H1 (cell line): Measurements from ENCODE around the gene ARHGAP27. TPM values are rescaled to one million over a fixed set of nuclear protein-coding genes. Genes with fewer than 3 reads are reported as not detected.
"Not testable (repeated sequence)": the region's sequence is repeated elsewhere in the genome, so short reads cannot be mapped to it uniquely, and the experiment has no call there.

ENCODE experiments used
- CTCF ChIA-PET: fragments of 300-600 bp; sonication (Branson Sonifier 250); formaldehyde crosslinking; loops from one replicate; lab custom pipeline; 2021; ENCODE audit not compliant: partially characterized antibody; lab: Charles Lee
- POLR2A ChIA-PET: fragments of 300-600 bp; sonication (Branson Sonifier 250); formaldehyde crosslinking; loops from one replicate; lab custom pipeline; 2021; ENCODE audit warnings: inconsistent platforms; ENCODE audit not compliant: partially characterized antibody; lab: Charles Lee
- DNase-seq, 2 experiments: peaks; one replicate each; pipeline versions ENCODE4 v3.0.0 to v3.0.0-alpha.2; 2010 to 2022; ENCODE audit warnings: low spot score in 2 of 2, low read depth in 1 of 2, mixed read lengths in 1 of 2
- FAIRE-seq: peaks from 2 replicates; lab custom pipeline; 2011; peaks lifted over from hg19 to GRCh38; lab: Jason Lieb, UNC
- H2AFZ ChIP-seq: 2 replicates; pipeline ENCODE4 v1.8.1; 2012; ENCODE audit warnings: low read length, inconsistent platforms
- H2AK5ac ChIP-seq: 2 replicates; pipeline ENCODE4 v1.6.1; 2013; ENCODE audit warnings: low read depth, low read length
- H2BK120ac ChIP-seq: replicated peaks from 2 replicates; pipeline ENCODE3; 2013; ENCODE audit warnings: low read depth, low read length, inconsistent platforms
- H2BK12ac ChIP-seq: 2 replicates; pipeline ENCODE4 v1.6.1; 2013; ENCODE audit warnings: low read depth, low read length
- H2BK15ac ChIP-seq: 2 replicates; pipeline ENCODE4 v1.6.1; 2013; ENCODE audit warnings: low read length
- H2BK20ac ChIP-seq: 2 replicates; pipeline ENCODE4 v1.6.1; 2013; ENCODE audit warnings: low read length
- H2BK5ac ChIP-seq: 2 replicates; pipeline ENCODE4 v1.6.1; 2013; ENCODE audit warnings: low read depth, low read length
- H3K14ac ChIP-seq: 2 replicates; pipeline ENCODE4 v1.6.1; 2013; ENCODE audit warnings: inconsistent platforms; ENCODE audit not compliant: insufficient read length
- H3K18ac ChIP-seq: 2 replicates; pipeline ENCODE4 v1.6.1; 2013; ENCODE audit warnings: low read length; ENCODE audit errors: extremely low read depth
- H3K23ac ChIP-seq: 2 replicates; pipeline ENCODE4 v1.6.1; 2013; ENCODE audit warnings: inconsistent platforms; ENCODE audit not compliant: insufficient read length
- H3K23me2 ChIP-seq: 2 replicates; pipeline ENCODE4 v1.6.1; 2013; ENCODE audit warnings: low read depth, low read length
- H3K27ac ChIP-seq: 2 replicates; pipeline ENCODE4 v1.6.1; 2011; ENCODE audit warnings: low read depth, low read length, inconsistent platforms
- H3K27me3 ChIP-seq, 4 experiments: replicated peaks in 1 of 4; 1 replicate in 1 of 4; 2 replicates in 3 of 4; pipeline versions ENCODE4 v1.6.1 to v1.8.1; 2011 to 2013; ENCODE audit warnings: low read length in 3 of 4, mild to moderate bottlenecking in 3 of 4, inconsistent platforms in 2 of 4, mixed read lengths in 2 of 4, moderate library complexity in 1 of 4; ENCODE audit not compliant: control insufficient read depth in 3 of 4, insufficient read depth in 3 of 4; ENCODE audit errors: extremely low read depth in 1 of 4
- H3K36me3 ChIP-seq, 4 experiments: 2 replicates each; pipeline versions ENCODE4 v1.6.1 to v1.8.1; 2011 to 2013; ENCODE audit warnings: mild to moderate bottlenecking in 4 of 4, low read length in 3 of 4, moderate library complexity in 2 of 4, control low read depth in 1 of 4, inconsistent platforms in 1 of 4; ENCODE audit not compliant: insufficient read depth in 4 of 4, control insufficient read depth in 2 of 4
- H3K4ac ChIP-seq: replicated peaks from 2 replicates; pipeline ENCODE3; 2013; ENCODE audit warnings: low read length, low read depth, mixed read lengths, inconsistent platforms; ENCODE audit not compliant: insufficient read length
- H3K4me1 ChIP-seq, 4 experiments: replicated peaks in 1 of 4; 1 replicate in 1 of 4; 2 replicates in 3 of 4; pipeline versions ENCODE4 v1.6.1 to v1.8.1; 2011 to 2013; ENCODE audit warnings: low read length in 3 of 4, inconsistent platforms in 2 of 4, mixed read lengths in 1 of 4; ENCODE audit not compliant: insufficient read depth in 4 of 4, control insufficient read depth in 3 of 4
- H3K4me2 ChIP-seq, 2 experiments: 2 replicates each; pipeline versions ENCODE4 v1.6.1 to v1.8.1; 2011 to 2013; ENCODE audit warnings: low read depth in 2 of 2, low read length in 2 of 2, control low read depth in 1 of 2, inconsistent platforms in 1 of 2, mild to moderate bottlenecking in 1 of 2; ENCODE audit not compliant: insufficient read depth in 1 of 2
- H3K4me3 ChIP-seq, 4 experiments: fragments of 200-600, 300-600 bp in 1 of 4; sonication (generic), shearing (Covaris generic), sonication (Bioruptor Twin) in 1 of 4; 2 replicates each; pipeline versions ENCODE4 v1.5.1 to v1.8.1; 2011 to 2016; ENCODE audit warnings: low read length in 4 of 4, low read depth in 3 of 4, control low read depth in 2 of 4, inconsistent platforms in 2 of 4, mild to moderate bottlenecking in 2 of 4, mixed read lengths in 1 of 4, moderate library complexity in 1 of 4; ENCODE audit not compliant: insufficient read depth in 2 of 4; ENCODE audit errors: extremely low read depth in 1 of 4
- H3K56ac ChIP-seq: replicated peaks from 2 replicates; pipeline ENCODE3; 2013; ENCODE audit warnings: low read depth, mild to moderate bottlenecking, mixed read lengths, low read length, inconsistent platforms; ENCODE audit not compliant: insufficient read length
- H3K79me1 ChIP-seq: 2 replicates; pipeline ENCODE4 v1.6.1; 2013; ENCODE audit warnings: low read depth, low read length, control low read depth
- H3K79me2 ChIP-seq, 2 experiments: 2 replicates each; pipeline versions ENCODE4 v1.6.1 to v1.8.1; 2012 to 2013; ENCODE audit warnings: low read length in 2 of 2, mild to moderate bottlenecking in 2 of 2, inconsistent platforms in 1 of 2; ENCODE audit not compliant: insufficient read depth in 2 of 2, control insufficient read depth in 1 of 2
- H3K9ac ChIP-seq, 4 experiments: replicated peaks in 1 of 4; 1 replicate in 1 of 4; 2 replicates in 3 of 4; pipeline versions ENCODE4 v1.6.1 to v1.8.1; 2011 to 2013; ENCODE audit warnings: low read depth in 3 of 4, low read length in 3 of 4, control low read depth in 2 of 4, mild to moderate bottlenecking in 2 of 4, moderate library complexity in 2 of 4, inconsistent platforms in 1 of 4; ENCODE audit errors: extremely low read depth in 1 of 4
- H3K9me3 ChIP-seq, 2 experiments: 2 replicates each; pipeline versions ENCODE4 v1.6.1 to v1.8.1; 2012 to 2013; ENCODE audit warnings: mild to moderate bottlenecking in 2 of 2, moderate library complexity in 2 of 2, control low read depth in 1 of 2, inconsistent platforms in 1 of 2, low read depth in 1 of 2, low read length in 1 of 2, mixed read lengths in 1 of 2; ENCODE audit not compliant: insufficient read depth in 2 of 2
- H4K20me1 ChIP-seq, 2 experiments: replicated peaks in 1 of 2; 2 replicates each; pipeline versions ENCODE3 to v1.8.1; 2011 to 2013; ENCODE audit warnings: inconsistent platforms in 2 of 2, low read length in 2 of 2, mild to moderate bottlenecking in 1 of 2; ENCODE audit not compliant: insufficient read depth in 2 of 2, control insufficient read depth in 1 of 2
- H4K5ac ChIP-seq: 2 replicates; pipeline ENCODE4 v1.6.1; 2013; ENCODE audit warnings: low read length, low read depth, mixed read lengths, inconsistent platforms; ENCODE audit not compliant: insufficient read length
- H4K8ac ChIP-seq: 2 replicates; pipeline ENCODE4 v1.8.0; 2013; ENCODE audit warnings: mild to moderate bottlenecking, moderate library complexity, low read length, inconsistent platforms; ENCODE audit not compliant: insufficient read depth; ENCODE audit errors: extremely low read depth
- H4K91ac ChIP-seq: replicated peaks from 2 replicates; pipeline ENCODE3; 2013; ENCODE audit warnings: low read length, mixed read lengths, inconsistent platforms; ENCODE audit not compliant: insufficient read length
- WGBS, 2 experiments: shearing (Covaris generic) in 1 of 2; methylation state at CpG; one replicate each; pipeline versions ENCODE4 v1.1.6 to v1.1.7; 2013 to 2015; ENCODE audit warnings: low lambda C conversion rate in 2 of 2, mixed read lengths in 2 of 2, inconsistent platforms in 1 of 2, low coverage in 1 of 2, missing lambda C conversion rate in 1 of 2; ENCODE audit not compliant: insufficient replicate concordance in 2 of 2, insufficient coverage in 1 of 2, insufficient read length in 1 of 2; ENCODE audit errors: extremely low coverage in 1 of 2, missing lambda C conversion rate in 1 of 2; 5-methylcytosine and 5-hydroxymethylcytosine counted together
- polyA plus RNA-seq, 7 experiments: library from polyadenylated mRNA; depleted of rRNA in 3 of 7; stranded (reverse) in 5 of 7; unstranded in 2 of 7; fragments of >200 nt in 5 of 7; fragments of 200-250 nt in 2 of 7; gene quantifications; 1 replicate in 5 of 7; 2 replicates in 1 of 7; 4 replicates in 1 of 7; pipeline versions ENCODE4 v1.2.1 to v1.2.3, GENCODE V29; 2011 to 2013; ENCODE audit warnings: missing spikeins in 2 of 7, mixed read lengths in 2 of 7
- total RNA-seq: library from RNA; stranded (reverse); fragmentation: NEBNext Ultra II Directional; extraction: Animal tissue kit (Norgen Biotek cat#: 25700); gene quantifications from 2 replicates; pipeline ENCODE4 v1.2.1, GENCODE V29; 2021

Gene ARHGAP27
- total and polyA plus RNA-seq, 2 of the 8 experiments (the other 6 are each of a cell fraction or from before 2014, with no cell fraction given): 11.6 to 13.1 TPM

DNA sequence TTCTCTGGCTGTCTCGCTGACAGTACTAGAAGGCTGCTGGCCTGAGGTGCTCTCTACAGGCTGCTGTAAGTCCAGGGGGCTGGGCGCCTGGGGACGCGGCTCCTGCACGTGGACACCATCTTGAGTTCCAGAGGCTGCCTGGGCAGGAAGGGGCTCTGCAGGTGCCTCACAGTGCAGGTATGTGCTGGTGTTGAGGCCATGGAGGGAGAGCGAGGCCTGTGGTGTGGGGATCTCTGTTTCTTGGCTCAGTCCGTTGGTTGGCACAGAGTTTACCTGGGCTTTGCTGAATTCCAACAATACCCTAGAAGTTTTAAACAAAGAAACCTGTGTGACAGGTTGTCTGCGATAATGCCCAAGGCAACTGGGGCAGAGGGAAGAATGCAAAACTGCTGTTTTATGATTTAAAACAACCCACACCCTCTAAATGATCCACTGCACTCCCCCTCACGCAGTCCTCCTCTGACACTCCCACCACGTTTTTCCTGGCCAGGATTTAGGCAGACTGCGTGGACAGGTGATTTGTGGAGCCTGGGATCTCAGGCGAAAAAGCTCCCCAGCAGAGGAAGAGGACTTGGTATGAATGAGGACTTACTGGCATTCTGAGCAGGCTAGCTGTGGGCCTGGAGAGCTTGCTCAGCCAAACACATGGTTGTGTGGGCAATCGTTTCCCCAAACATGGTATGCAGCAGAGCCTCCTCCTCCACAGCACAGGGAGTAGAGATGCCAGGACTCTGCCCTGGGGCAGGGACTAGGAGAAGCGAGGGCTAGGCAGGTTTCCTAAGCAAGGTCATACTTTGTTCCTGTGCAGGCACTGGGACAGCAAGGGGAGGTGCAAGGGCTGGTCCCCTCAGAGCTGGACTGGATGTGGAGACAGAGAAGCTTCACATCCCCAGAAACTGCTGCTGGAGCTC lies 35.9 kb upstream of the ARHGAP27 start:
- POLR2A ChIA-PET, DNase-seq, H3K27ac ChIP-seq, H2BK20ac ChIP-seq, H3K9ac ChIP-seq, H3K14ac ChIP-seq, H3K4me1 ChIP-seq, H4K5ac ChIP-seq, H2AFZ ChIP-seq, H2BK120ac ChIP-seq, H3K18ac ChIP-seq, H2BK15ac ChIP-seq, H3K79me1 ChIP-seq, H4K8ac ChIP-seq, H3K4ac ChIP-seq, H4K20me1 ChIP-seq, H3K27me3 ChIP-seq, H3K4me3 ChIP-seq, H3K36me3 ChIP-seq, H2AK5ac ChIP-seq, FAIRE-seq, H2BK12ac ChIP-seq, CTCF ChIA-PET, H2BK5ac ChIP-seq, H4K91ac ChIP-seq, H3K56ac ChIP-seq, H3K4me2 ChIP-seq, H3K23ac ChIP-seq, H3K9me3 ChIP-seq, H3K79me2 ChIP-seq, H3K23me2 ChIP-seq: not testable (repeated sequence)
- WGBS, 2 experiments: 80% methylated on average over 8 of the region's 14 CpGs; no CpG with 5 or more reads in 1 of the 2 experiments
